CD4-positive, alpha-beta T cell (primary cell): Measurements from ENCODE around the gene CTCFL. TPM values are rescaled to one million over a fixed set of nuclear protein-coding genes. Genes with fewer than 3 reads are reported as not detected.
A peak's percentile ranks its signal among the peaks of the same experiment; 100 is the strongest.

Experiments used
- ATAC-seq: fragments of 200-7000 bp; cut with Tn5 transposase; one replicate; pipeline ENCODE4 v1.10.0; 2022; ENCODE audit warnings: mild to moderate bottlenecking; ENCODE audit not compliant: poor library complexity
- CTCF ChIA-PET: fragments of 350-600 bp; sonication (Branson Sonifier 250); formaldehyde crosslinking; loops from one replicate; lab custom pipeline; 2021; ENCODE audit warnings: antibody characterized with exemption, inconsistent platforms; lab: Charles Lee
- POLR2A ChIA-PET: fragments of 350-600 bp; sonication (Branson Sonifier 250); formaldehyde crosslinking; loops from one replicate; lab custom pipeline; 2021; ENCODE audit warnings: antibody characterized with exemption, inconsistent platforms; lab: Charles Lee
- DNase-seq, 14 experiments: peaks; one replicate each; pipeline ENCODE4 v3.0.0-alpha.2; 2013 to 2020; ENCODE audit warnings: mixed read lengths in 2 of 14
- H3K27ac ChIP-seq, 2 donors: one replicate each; pipeline versions ENCODE4 v1.5.1 to v1.7.0; 2013; ENCODE audit warnings: low read length in 2 of 2, low read depth in 1 of 2, mild to moderate bottlenecking in 1 of 2
- H3K27me3 ChIP-seq, 2 experiments: 1 replicate in 1 of 2; 2 replicates in 1 of 2; pipeline versions ENCODE4 v1.6.1 to v1.7.0; 2013; ENCODE audit warnings: low read length in 2 of 2, control low read depth in 1 of 2, mild to moderate bottlenecking in 1 of 2, moderate library complexity in 1 of 2; ENCODE audit not compliant: insufficient read depth in 2 of 2, control insufficient read depth in 1 of 2
- H3K36me3 ChIP-seq: one replicate; pipeline ENCODE4 v1.6.1; 2013; ENCODE audit warnings: low read length, control low read depth; ENCODE audit not compliant: insufficient read depth
- H3K4me1 ChIP-seq: one replicate; pipeline ENCODE4 v1.6.1; 2013; ENCODE audit warnings: low read length, control low read depth; ENCODE audit not compliant: insufficient read depth
- H3K4me3 ChIP-seq: one replicate; pipeline ENCODE4 v1.5.1; 2013; ENCODE audit warnings: mild to moderate bottlenecking, low read length, moderate library complexity
- H3K9me3 ChIP-seq, 2 experiments: 1 replicate in 1 of 2; 2 replicates in 1 of 2; pipeline versions ENCODE4 v1.6.1 to v1.7.0; 2013; ENCODE audit warnings: low read length in 2 of 2, mild to moderate bottlenecking in 2 of 2, control low read depth in 1 of 2, moderate library complexity in 1 of 2; ENCODE audit not compliant: control insufficient read depth in 1 of 2, insufficient read depth in 1 of 2
- H3K27ac Mint-ChIP-seq: one replicate; pipeline ENCODE4 v1.8.0; 2020; ENCODE audit warnings: mixed read lengths
- H3K27me3 Mint-ChIP-seq: one replicate; pipeline ENCODE4 v1.8.0; 2021; ENCODE audit warnings: mixed read lengths
- H3K36me3 Mint-ChIP-seq: one replicate; pipeline ENCODE4 v1.8.0; 2021; ENCODE audit warnings: low read depth, mixed read lengths
- H3K4me1 Mint-ChIP-seq: one replicate; pipeline ENCODE4 v1.8.0; 2021; ENCODE audit warnings: low read depth, mixed read lengths
- H3K4me3 Mint-ChIP-seq: one replicate; pipeline ENCODE4 v1.8.0; 2020; ENCODE audit warnings: mild to moderate bottlenecking, mixed read lengths
- H3K9me3 Mint-ChIP-seq: one replicate; pipeline ENCODE4 v1.8.0; 2020; ENCODE audit warnings: mixed read lengths
- CTCF ChIP-seq: fragments of 200-600 bp; IDR thresholded peaks from one replicate; pipeline ENCODE4 v1.8.0; 2022; ENCODE audit warnings: antibody characterized with exemption, mild to moderate bottlenecking
- intact Hi-C, 2 experiments: fragments of 100-400 bp; cut with DNase I in 1 of 2; cut with micrococcal nuclease in 1 of 2; formaldehyde crosslinking; loops; one replicate each; pipeline versions ENCODE4 v1.15.1 to v1.9.0; 2023 to 2025; cut with DNase I, micrococcal nuclease
- total RNA-seq, 174 experiments: library from RNA in 2 of 174; stranded (reverse) in 2 of 174; gene quantifications; one replicate each; pipeline ENCODE4 v1.2.3 and lab custom pipeline; 2021 to 2026

CTCFL gene
- total RNA-seq, 2 experiments from 2014 or later = not detected

GRCh38 chr20:57476641-57477461 is 48.1 kb downstream of the CTCFL start:
- peak in 1 of 14 experiments; percentile 22 for DNase-seq
- Histone ChIP-seq H3K27ac (no peak overlapping the region), H3K4me3 (no peak overlapping the region), H3K9me3 (no peaks in the 10 kb centered on the region), H3K4me1 (peaks cover 46% of the 10 kb centered on the region), H3K27me3 (no peaks in the 10 kb centered on the region), H3K36me3 (no peaks in the 10 kb centered on the region)
- Mint-ChIP-seq H3K36me3 (no peaks in the 10 kb centered on the region), H3K4me1 (peaks cover 52% of the 10 kb centered on the region), H3K27me3 (no peaks in the 10 kb centered on the region), H3K4me3 (no peak overlapping the region), H3K9me3 (no peaks in the 10 kb centered on the region), H3K27ac (no peak overlapping the region)
- TF ChIP-seq CTCF = no peak
- ChIA-PET POLR2A (no interaction called here), CTCF (no interaction called here)
- no peak for ATAC-seq
- intact Hi-C loops = no loop called here

GRCh38 chr20:57476084-57476526 is 48.8 kb downstream of the CTCFL start:
- Histone ChIP-seq H3K27ac (no peak overlapping the region), H3K36me3 (no peaks in the 10 kb centered on the region), H3K27me3 (no peaks in the 10 kb centered on the region), H3K9me3 (no peaks in the 10 kb centered on the region), H3K4me3 (no peak overlapping the region), H3K4me1 (peaks cover 38% of the 10 kb centered on the region)
- peak in 1 of 14 experiments; percentile 23 for DNase-seq
- H3K36me3 Mint-ChIP-seq = no peaks in the 10 kb centered on the region
- H3K27me3 Mint-ChIP-seq = no peaks in the 10 kb centered on the region
- no peak overlapping the region for H3K27ac Mint-ChIP-seq
- ChIA-PET CTCF (no interaction called here), POLR2A (no interaction called here)
- intact Hi-C loops = no loop called here
- no peak for ATAC-seq
- H3K4me3 Mint-ChIP-seq = no peak overlapping the region
- no peaks in the 10 kb centered on the region for H3K9me3 Mint-ChIP-seq
- H3K4me1 Mint-ChIP-seq = peaks cover 44% of the 10 kb centered on the region
- no peak for TF ChIP-seq CTCF

- Histone ChIP-seq H3K4me3 (no peak overlapping the region), H3K27me3 (no peaks in the 10 kb centered on the region), H3K36me3 (no peaks in the 10 kb centered on the region), H3K27ac (no peak overlapping the region), H3K4me1 (peaks cover 33% of the 10 kb centered on the region), H3K9me3 (no peaks in the 10 kb centered on the region)
- DNase-seq (peak in 1 of 14 experiments; percentile 12), ATAC-seq (no peak)
- ChIA-PET POLR2A (interaction anchor here (1.2 kb wide), 1 partner anchor 14 kb away, joined by 3 read pairs; no protein-coding TSS in a partner anchor), CTCF (no interaction called here)
- H3K36me3 Mint-ChIP-seq = no peaks in the 10 kb centered on the region
- intact Hi-C loops = no loop called here
- H3K9me3 Mint-ChIP-seq = no peaks in the 10 kb centered on the region
- H3K4me3 Mint-ChIP-seq = no peak overlapping the region
- TF ChIP-seq CTCF = no peak
- H3K4me1 Mint-ChIP-seq = peaks cover 39% of the 10 kb centered on the region
- H3K27ac Mint-ChIP-seq = no peak overlapping the region
- H3K27me3 Mint-ChIP-seq = no peaks in the 10 kb centered on the region
Observed at GRCh38 chr20:57475388-57476083, 49.4 kb downstream of the CTCFL start.
